ENCODE data around the gene XYLT1.

DNA sequence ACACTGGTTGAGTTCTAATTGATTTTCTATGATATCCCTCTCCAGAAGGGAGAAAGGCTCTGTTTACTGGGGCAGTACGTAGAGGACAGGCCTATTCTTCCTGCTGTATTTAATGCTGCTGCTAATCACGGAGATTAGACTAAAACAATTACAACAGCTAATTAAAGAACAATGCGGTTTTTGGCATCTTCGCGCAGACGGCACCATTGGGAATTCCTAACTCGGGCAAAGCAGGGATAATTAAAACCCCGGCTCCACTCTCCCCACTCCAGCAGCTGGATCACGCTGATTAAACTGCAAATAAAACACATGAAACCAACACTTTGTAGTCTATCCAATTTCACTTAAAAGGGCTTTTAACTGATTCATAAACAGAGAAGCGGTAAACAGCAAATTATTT is 147.6 kb downstream of the XYLT1 start:
- TF ChIP-seq, protein P1, sequence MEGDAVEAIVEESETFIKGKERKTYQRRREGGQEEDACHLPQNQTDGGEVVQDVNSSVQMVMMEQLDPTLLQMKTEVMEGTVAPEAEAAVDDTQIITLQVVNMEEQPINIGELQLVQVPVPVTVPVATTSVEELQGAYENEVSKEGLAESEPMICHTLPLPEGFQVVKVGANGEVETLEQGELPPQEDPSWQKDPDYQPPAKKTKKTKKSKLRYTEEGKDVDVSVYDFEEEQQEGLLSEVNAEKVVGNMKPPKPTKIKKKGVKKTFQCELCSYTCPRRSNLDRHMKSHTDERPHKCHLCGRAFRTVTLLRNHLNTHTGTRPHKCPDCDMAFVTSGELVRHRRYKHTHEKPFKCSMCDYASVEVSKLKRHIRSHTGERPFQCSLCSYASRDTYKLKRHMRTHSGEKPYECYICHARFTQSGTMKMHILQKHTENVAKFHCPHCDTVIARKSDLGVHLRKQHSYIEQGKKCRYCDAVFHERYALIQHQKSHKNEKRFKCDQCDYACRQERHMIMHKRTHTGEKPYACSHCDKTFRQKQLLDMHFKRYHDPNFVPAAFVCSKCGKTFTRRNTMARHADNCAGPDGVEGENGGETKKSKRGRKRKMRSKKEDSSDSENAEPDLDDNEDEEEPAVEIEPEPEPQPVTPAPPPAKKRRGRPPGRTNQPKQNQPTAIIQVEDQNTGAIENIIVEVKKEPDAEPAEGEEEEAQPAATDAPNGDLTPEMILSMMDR (IDR thresholded peaks at IDR 0.05): no peak
- no peak for TF ChIP-seq ETV6 (CRISPR knock-in tag; IDR thresholded peaks at IDR 0.05)
